ENCODE results near the gene NOVA1. TPM values are rescaled to one million over a fixed set of nuclear protein-coding genes. Genes with fewer than 3 reads are reported as not detected.

The NOVA1 gene
- total RNA-seq, 1 experiment from 2014 or later, result not detected

GRCh38 chr14:26528415-26529182 is 69.2 kb downstream of the NOVA1 start:
- DNase-seq, result no peak
- no peaks in the 10 kb centered on the region for H3K4me1 Mint-ChIP-seq (ENCODE audit: low read depth, unreplicated experiment)
- no TSS peak for BruUV-seq (replicated peaks)
- H3K4me3 Mint-ChIP-seq (ENCODE audit: low read depth, unreplicated experiment), result no peak overlapping the region
- no peak for TF ChIP-seq CTCF (IDR thresholded peaks at IDR 0.05; ENCODE audit: unreplicated experiment)
- H3K9me3 Mint-ChIP-seq (ENCODE audit: low read depth, unreplicated experiment), result peaks cover 2% of the 10 kb centered on the region
- no peak overlapping the region for H3K27ac Mint-ChIP-seq (ENCODE audit: unreplicated experiment)
- CTCF ChIA-PET, result no interaction called here
- H3K36me3 Mint-ChIP-seq (ENCODE audit: insufficient read depth, unreplicated experiment), result no peaks in the 10 kb centered on the region
- intact Hi-C loops (cut with micrococcal nuclease; ENCODE audit: unreplicated experiment), result no loop called here
- no peaks in the 10 kb centered on the region for H3K27me3 Mint-ChIP-seq (ENCODE audit: unreplicated experiment)

GRCh38 chr14:26527095-26527494 is 70.7 kb downstream of the NOVA1 start:
- no peak overlapping the region for H3K27ac Mint-ChIP-seq (ENCODE audit: unreplicated experiment)
- no peak for DNase-seq

GRCh38 chr14:26526137-26526536 is 71.7 kb downstream of the NOVA1 start:
- BruUV-seq (replicated peaks), result no TSS peak
- no peak for TF ChIP-seq CTCF (IDR thresholded peaks at IDR 0.05; ENCODE audit: unreplicated experiment)
- Mint-ChIP-seq H3K36me3 (ENCODE audit: insufficient read depth, unreplicated experiment) (no peaks in the 10 kb centered on the region), H3K9me3 (ENCODE audit: low read depth, unreplicated experiment) (no peaks in the 10 kb centered on the region), H3K27me3 (ENCODE audit: unreplicated experiment) (no peaks in the 10 kb centered on the region), H3K4me3 (ENCODE audit: low read depth, unreplicated experiment) (no peak overlapping the region), H3K27ac (ENCODE audit: unreplicated experiment) (no peak overlapping the region), H3K4me1 (ENCODE audit: low read depth, unreplicated experiment) (no peaks in the 10 kb centered on the region)
- intact Hi-C loops (cut with micrococcal nuclease; ENCODE audit: unreplicated experiment), result no loop called here
- no peak for DNase-seq
- CTCF ChIA-PET, result interaction anchor here (0.6 kb wide), 1 partner anchor 178 kb away, joined by 10 read pairs; no protein-coding TSS in a partner anchor

More at GRCh38 chr14:26527095-26527494, 70.7 kb downstream of the NOVA1 start:
- H3K9me3 Mint-ChIP-seq (ENCODE audit: low read depth, unreplicated experiment), result no peaks in the 10 kb centered on the region
- CTCF ChIA-PET, result no interaction called here
- intact Hi-C loops (cut with micrococcal nuclease; ENCODE audit: unreplicated experiment), result no loop called here
- no TSS peak for BruUV-seq (replicated peaks)
- H3K4me1 Mint-ChIP-seq (ENCODE audit: low read depth, unreplicated experiment), result no peaks in the 10 kb centered on the region
- no peaks in the 10 kb centered on the region for H3K27me3 Mint-ChIP-seq (ENCODE audit: unreplicated experiment)
- no peak overlapping the region for H3K4me3 Mint-ChIP-seq (ENCODE audit: low read depth, unreplicated experiment)
- no peaks in the 10 kb centered on the region for H3K36me3 Mint-ChIP-seq (ENCODE audit: insufficient read depth, unreplicated experiment)
- TF ChIP-seq CTCF (IDR thresholded peaks at IDR 0.05; ENCODE audit: unreplicated experiment), result no peak

GRCh38 chr14:26525085-26525484 is 72.7 kb downstream of the NOVA1 start:
- no peaks in the 10 kb centered on the region for H3K36me3 Mint-ChIP-seq (ENCODE audit: insufficient read depth, unreplicated experiment)
- no peaks in the 10 kb centered on the region for H3K4me1 Mint-ChIP-seq (ENCODE audit: low read depth, unreplicated experiment)
- no TSS peak for BruUV-seq (replicated peaks)
- no peak overlapping the region for H3K27ac Mint-ChIP-seq (ENCODE audit: unreplicated experiment)
- CTCF ChIA-PET, result no interaction called here
- no peak overlapping the region for H3K4me3 Mint-ChIP-seq (ENCODE audit: low read depth, unreplicated experiment)
- no peaks in the 10 kb centered on the region for H3K9me3 Mint-ChIP-seq (ENCODE audit: low read depth, unreplicated experiment)
- H3K27me3 Mint-ChIP-seq (ENCODE audit: unreplicated experiment), result no peaks in the 10 kb centered on the region
- intact Hi-C loops (cut with micrococcal nuclease; ENCODE audit: unreplicated experiment), result no loop called here
- DNase-seq, result no peak
- no peak for TF ChIP-seq CTCF (IDR thresholded peaks at IDR 0.05; ENCODE audit: unreplicated experiment)

All from Calu3 (cell line).